Measurements from ENCODE around the gene ALPL. TPM values are rescaled to one million over a fixed set of nuclear protein-coding genes. Genes with fewer than 3 reads are reported as not detected.

Gene ALPL
- total RNA-seq, 4 donors from 2014 or later: 1.6 to 8.6 (median 1.8) TPM

- Histone ChIP-seq H3K4me1 (no peaks in the 10 kb centered on the region), H3K36me3 (no peaks in the 10 kb centered on the region), H3K9me3 (no peaks in the 10 kb centered on the region), H3K27me3 (no peaks in the 10 kb centered on the region), H3K4me3 (no peak overlapping the region), H3K27ac (no peak overlapping the region)
- DNase-seq: no peak
- in situ Hi-C loops (cut with MboI; ENCODE audit: low pct_ligation_motif_present in 1 of 4, low pct_unique_long_range_greater_than_20kb in 1 of 4, low sequenced_read_pairs in 3 of 4) (loop anchor here in 3 of 4 donors (25.0 kb wide), 1 partner anchor 137 kb away; the partner anchor contains the start of gene RAP1GAP (in 3 of the 3)), intact Hi-C loops (cut with DNase I; ENCODE audit: low total_unique reads) (no loop called here)
- TF ChIP-seq CTCF (IDR thresholded peaks at IDR 0.05): no peak
- no peak for TF ChIP-seq POLR2AphosphoS5 (IDR thresholded peaks at IDR 0.05)
- no peak for TF ChIP-seq EP300 (IDR thresholded peaks at IDR 0.05; ENCODE audit: low read depth)
- no peak for TF ChIP-seq POLR2A (IDR thresholded peaks at IDR 0.05)
- 69% methylated on average over 14 of the region's 14 CpGs; no CpG with 5 or more reads in 1 of the 2 donors for WGBS, 2 donors (ENCODE audit: low coverage in 1 of 2)
Observed at GRCh38 chr1:21524686-21525339, 15.6 kb downstream of the ALPL start.

- Histone ChIP-seq H3K4me3 (no peak overlapping the region), H3K27ac (no peak overlapping the region), H3K4me1 (no peaks in the 10 kb centered on the region), H3K36me3 (no peaks in the 10 kb centered on the region), H3K9me3 (no peaks in the 10 kb centered on the region), H3K27me3 (no peaks in the 10 kb centered on the region)
- intact Hi-C loops (cut with DNase I; ENCODE audit: low total_unique reads) (no loop called here), in situ Hi-C loops (cut with MboI; ENCODE audit: low pct_ligation_motif_present in 1 of 4, low pct_unique_long_range_greater_than_20kb in 1 of 4, low sequenced_read_pairs in 3 of 4) (no loop called here)
- no peak for TF ChIP-seq POLR2AphosphoS5 (IDR thresholded peaks at IDR 0.05)
- DNase-seq: no peak
- 59 to 77% methylated on average over 5 to 7 of the region's 7 CpGs for WGBS, 2 donors (ENCODE audit: low coverage in 1 of 2)
Observed at GRCh38 chr1:21525340-21525717, 16.1 kb downstream of the ALPL start.

- no peak overlapping the region for H3K27ac ChIP-seq
- no peaks in the 10 kb centered on the region for H3K36me3 ChIP-seq
- WGBS, 2 donors (ENCODE audit: low coverage in 1 of 2): 60 to 86% methylated on average over 1 of the region's 1 CpG
- H3K9me3 ChIP-seq: no peaks in the 10 kb centered on the region
- intact Hi-C loops (cut with DNase I; ENCODE audit: low total_unique reads) (no loop called here), in situ Hi-C loops (cut with MboI; ENCODE audit: low pct_ligation_motif_present in 1 of 4, low pct_unique_long_range_greater_than_20kb in 1 of 4, low sequenced_read_pairs in 3 of 4) (no loop called here)
- no peak for DNase-seq
- no peak for TF ChIP-seq EP300 (IDR thresholded peaks at IDR 0.05; ENCODE audit: low read depth)
- no peaks in the 10 kb centered on the region for H3K27me3 ChIP-seq
- H3K4me1 ChIP-seq: no peaks in the 10 kb centered on the region
- H3K4me3 ChIP-seq: no peak overlapping the region
Observed at GRCh38 chr1:21526441-21526840, 17.2 kb downstream of the ALPL start.

GRCh38 chr1:21530368-21531016 is 21.3 kb downstream of the ALPL start:
- intact Hi-C loops (cut with DNase I; ENCODE audit: low total_unique reads) (no loop called here), in situ Hi-C loops (cut with MboI; ENCODE audit: low pct_ligation_motif_present in 1 of 4, low pct_unique_long_range_greater_than_20kb in 1 of 4, low sequenced_read_pairs in 3 of 4) (no loop called here)

More at GRCh38 chr1:21530368-21531016, 21.3 kb downstream of the ALPL start:
- Histone ChIP-seq H3K36me3 (no peaks in the 10 kb centered on the region), H3K27me3 (peaks cover 2% of the 10 kb centered on the region), H3K4me1 (peaks cover 0 to 10% (median 0%) of the 10 kb centered on the region in 4 donors), H3K27ac (no peak overlapping the region), H3K9me3 (no peaks in the 10 kb centered on the region), H3K4me3 (no peak overlapping the region)
- DNase-seq: no peak
- 81% methylated on average over 3 to 7 of the region's 7 CpGs for WGBS, 2 donors (ENCODE audit: low coverage in 1 of 2)
- TF ChIP-seq EP300 (IDR thresholded peaks at IDR 0.05; ENCODE audit: low read depth) (no peak), POLR2A (IDR thresholded peaks at IDR 0.05) (no peak), POLR2AphosphoS5 (IDR thresholded peaks at IDR 0.05) (no peak), CTCF (IDR thresholded peaks at IDR 0.05) (no peak)
